Fibroblast of villous mesenchyme (primary cell): ENCODE data around the gene CDK9. TPM values are rescaled to one million over a fixed set of nuclear protein-coding genes. Genes with fewer than 3 reads are reported as not detected.
"Not testable (repeated sequence)": the region's sequence is repeated elsewhere in the genome, so short reads cannot be mapped to it uniquely, and the experiment has no call there.

ENCODE experiments used
- DNase-seq: peaks from one replicate; pipeline ENCODE4 v3.0.0-alpha.2; 2010; ENCODE audit warnings: low read depth
- H3K4me3 ChIP-seq: 2 replicates; pipeline ENCODE4 v1.5.1; 2011; ENCODE audit warnings: low read depth, mild to moderate bottlenecking, low read length
- CTCF ChIP-seq: IDR thresholded peaks from 2 replicates; pipeline ENCODE4 v1.5.1; 2012; ENCODE audit warnings: low read depth, mild to moderate bottlenecking, low read length; ENCODE audit not compliant: insufficient read depth
- total RNA-seq: library from RNA; depleted of rRNA; stranded (reverse); fragments of >200 nt; gene quantifications from 2 replicates; pipeline ENCODE4 v1.2.3, GENCODE V29; 2012

Gene CDK9
- total RNA-seq, 1 donor = 50.1 TPM

- no peak for DNase-seq
- TF ChIP-seq CTCF = no peak
- H3K4me3 ChIP-seq = no peak overlapping the region
Measured at GRCh38 chr9:127780126-127780885, 5.5 kb upstream of the CDK9 start.

- DNase-seq, H3K4me3 ChIP-seq: not testable (repeated sequence)
Measured at GRCh38 chr9:127780909-127781308, 4.9 kb upstream of the CDK9 start.

GRCh38 chr9:127781806-127782205, 4.0 kb upstream of the CDK9 start:
- TF ChIP-seq CTCF = no peak
- no peak for DNase-seq
- no peak overlapping the region for H3K4me3 ChIP-seq

- TF ChIP-seq CTCF = no peak
- DNase-seq = no peak
- H3K4me3 ChIP-seq = no peak overlapping the region
Measured at GRCh38 chr9:127783111-127784008, 2.5 kb upstream of the CDK9 start.

- peak; percentile 70 for TF ChIP-seq CTCF
- peak overlapping the region; percentile 95 for H3K4me3 ChIP-seq
- DNase-seq = peak; percentile 82
Measured at GRCh38 chr9:127785023-127785932, 556 bp upstream of the CDK9 start.

- peak overlapping the region; percentile 95 for H3K4me3 ChIP-seq
- peak; percentile 48 for TF ChIP-seq CTCF
- DNase-seq = no peak
Measured at GRCh38 chr9:127786773-127787104, 905 bp downstream of the CDK9 start.
